H1 (cell line): ENCODE results near the gene CBARP. TPM values are rescaled to one million over a fixed set of nuclear protein-coding genes. Genes with fewer than 3 reads are reported as not detected.
A peak's percentile ranks its signal among the peaks of the same experiment; 100 is the strongest.

ENCODE experiments used
- BCL11A ChIP-seq, 2 experiments: IDR thresholded peaks; one replicate each; pipeline ENCODE4 v1.6.1; 2011; ENCODE audit warnings: low read depth in 2 of 2, low read length in 2 of 2, mild to moderate bottlenecking in 2 of 2
- BRCA1 ChIP-seq: IDR thresholded peaks from 2 replicates; pipeline ENCODE4 v1.6.1; 2012; ENCODE audit warnings: low read depth, low read length, improper control_type of control experiment
- CBX5 ChIP-seq: fragments of 300-800, 300-1000 bp; sonication (generic); IDR thresholded peaks from 2 replicates; pipeline ENCODE4 v1.7.1; 2016; ENCODE audit warnings: antibody characterized with exemption, low read length, low read depth
- CHD2 ChIP-seq: IDR thresholded peaks from 2 replicates; pipeline ENCODE4 v1.6.1; 2012; ENCODE audit warnings: low read length, improper control_type of control experiment
- CTBP2 ChIP-seq: IDR thresholded peaks from 2 replicates; pipeline ENCODE4 v1.7.0; 2011; ENCODE audit warnings: borderline replicate concordance, mild to moderate bottlenecking, moderate library complexity, mixed read lengths, low read length; ENCODE audit not compliant: insufficient read depth, insufficient read length
- CTCF ChIP-seq, 3 experiments: IDR thresholded peaks; 1 replicate in 2 of 3; 2 replicates in 1 of 3; pipeline versions ENCODE4 v1.5.1 to v1.6.1; 2011; ENCODE audit warnings: low read length in 3 of 3, mild to moderate bottlenecking in 3 of 3, inconsistent platforms in 2 of 3, low read depth in 1 of 3, moderate library complexity in 1 of 3; ENCODE audit not compliant: insufficient read depth in 1 of 3; ENCODE audit errors: control extremely low read depth in 1 of 3
- EGR1 ChIP-seq: IDR thresholded peaks from 2 replicates; pipeline ENCODE4 v1.6.1; 2011; ENCODE audit warnings: low read depth, low read length, borderline replicate concordance
- EZH2 ChIP-seq: fragments of 200-600 bp; sonication (generic); IDR thresholded peaks from 2 replicates; pipeline ENCODE4 v1.7.1; 2012; ENCODE audit warnings: low read depth, mild to moderate bottlenecking, moderate library complexity, low read length, inconsistent platforms; ENCODE audit not compliant: severe bottlenecking
- FOSL1 ChIP-seq: IDR thresholded peaks from 2 replicates; pipeline ENCODE4 v1.6.1; 2011; ENCODE audit warnings: mild to moderate bottlenecking, low read depth, low read length, moderate library complexity; ENCODE audit not compliant: insufficient read depth
- GTF2F1 ChIP-seq: IDR thresholded peaks from 2 replicates; pipeline ENCODE4 v1.6.1; 2012; ENCODE audit warnings: low read depth, low read length, improper control_type of control experiment, borderline replicate concordance
- JUN ChIP-seq: IDR thresholded peaks from 2 replicates; pipeline ENCODE4 v1.6.1; 2011; ENCODE audit warnings: low read depth, mild to moderate bottlenecking, improper control_type of control experiment, low read length
- KDM1A ChIP-seq: fragments of 200-600, 300-600 bp; sonication (generic); IDR thresholded peaks from 2 replicates; pipeline ENCODE4 v1.7.1; 2016; ENCODE audit warnings: mild to moderate bottlenecking, low read length, borderline replicate concordance
- PHF8 ChIP-seq: fragments of 200-600 bp; sonication (generic); conservative IDR thresholded peaks from 2 replicates; pipeline ENCODE4 v1.7.1; 2012; ENCODE audit warnings: low read depth, mild to moderate bottlenecking, inconsistent platforms, low read length, moderate library complexity
- POU5F1 ChIP-seq: IDR thresholded peaks from 2 replicates; pipeline ENCODE4 v1.6.1; 2011; ENCODE audit warnings: low read depth, mild to moderate bottlenecking, low read length, moderate library complexity
- RAD21 ChIP-seq, 2 experiments: IDR thresholded peaks in 1 of 2; conservative IDR thresholded peaks in 1 of 2; 2 replicates each; pipeline ENCODE4 v1.6.1; 2011; ENCODE audit warnings: low read depth in 2 of 2, low read length in 2 of 2, improper control_type of control experiment in 1 of 2, inconsistent platforms in 1 of 2, mild to moderate bottlenecking in 1 of 2, moderate library complexity in 1 of 2
- RBBP5 ChIP-seq: IDR thresholded peaks from 2 replicates; pipeline ENCODE4 v1.7.1; 2012; ENCODE audit warnings: low read depth, mild to moderate bottlenecking, inconsistent platforms, low read length, moderate library complexity, borderline replicate concordance
- SIRT6 ChIP-seq: IDR thresholded peaks from one replicate; pipeline ENCODE4 v1.7.1; 2012; ENCODE audit warnings: low read length, inconsistent platforms
- TAF1 ChIP-seq: IDR thresholded peaks from 2 replicates; pipeline ENCODE4 v1.6.1; 2011; ENCODE audit warnings: mild to moderate bottlenecking, low read depth, low read length
- TAF7 ChIP-seq: optimal IDR thresholded peaks from 2 replicates; pipeline ENCODE3; 2011; ENCODE audit warnings: low read depth, mild to moderate bottlenecking, inconsistent platforms, low read length, moderate library complexity, borderline replicate concordance
- USF2 ChIP-seq: IDR thresholded peaks from 2 replicates; pipeline ENCODE4 v1.6.1; 2011; ENCODE audit warnings: low read length, improper control_type of control experiment
- YY1 ChIP-seq: IDR thresholded peaks from 2 replicates; pipeline ENCODE4 v1.6.1; 2011; ENCODE audit warnings: low read depth, mild to moderate bottlenecking, low read length
- polyA plus RNA-seq, 7 experiments: library from polyadenylated mRNA; depleted of rRNA in 3 of 7; stranded (reverse) in 5 of 7; unstranded in 2 of 7; fragments of >200 nt in 5 of 7; fragments of 200-250 nt in 2 of 7; gene quantifications; 1 replicate in 5 of 7; 2 replicates in 1 of 7; 4 replicates in 1 of 7; pipeline versions ENCODE4 v1.2.1 to v1.2.3, GENCODE V29; 2011 to 2013; ENCODE audit warnings: missing spikeins in 2 of 7, mixed read lengths in 2 of 7
- total RNA-seq: library from RNA; stranded (reverse); fragmentation: NEBNext Ultra II Directional; extraction: Animal tissue kit (Norgen Biotek cat#: 25700); gene quantifications from 2 replicates; pipeline ENCODE4 v1.2.1, GENCODE V29; 2021

Gene CBARP
- total and polyA plus RNA-seq, 2 of the 8 experiments (the other 6 are each of a cell fraction or from before 2014, with no cell fraction given): 4.9 to 14.7 TPM

- peak; percentile 53; the same call in 1 of the 2 replicates for TF ChIP-seq TAF1
- no peak for TF ChIP-seq CTBP2
- TF ChIP-seq BCL11A (IDR thresholded peaks at IDR 0.05; ENCODE audit: low read depth in 2 of 2, low read length in 2 of 2): no peak
- peak in 1 of 2 experiments; percentile 37; a peak in 1 of 4 replicates for TF ChIP-seq RAD21 (IDR thresholded peaks at IDR 0.05 in 1 of 2, conservative IDR thresholded peaks at IDR 0.05 in 1 of 2; ENCODE audit: low read depth in 2 of 2, low read length in 2 of 2)
- peak; percentile 31; the same call in 1 of the 2 replicates for TF ChIP-seq EGR1
- TF ChIP-seq YY1: no peak
- TF ChIP-seq SIRT6: no peak
- TF ChIP-seq GTF2F1: no peak
- no peak for TF ChIP-seq KDM1A
- no peak for TF ChIP-seq FOSL1
- 0 out of 2 replicates have a peak, but pooled peaks have one; percentile 19 for TF ChIP-seq PHF8
- TF ChIP-seq JUN: no peak
- no peak for TF ChIP-seq USF2
- peak; percentile 56 for TF ChIP-seq TAF7
- TF ChIP-seq EZH2: no peak
- TF ChIP-seq CBX5: no peak
- no peak; the same call in 1 of the 2 replicates for TF ChIP-seq RBBP5
- TF ChIP-seq CHD2: no peak
- TF ChIP-seq CTCF (IDR thresholded peaks at IDR 0.05; ENCODE audit: control extremely low read depth in 1 of 3, insufficient read depth in 1 of 3, low read depth in 1 of 3, low read length in 3 of 3): peak; percentile 57 to 77 (median 66)
- no peak for TF ChIP-seq BRCA1
- TF ChIP-seq POU5F1: no peak
These were observed 11.0 kb upstream of the CBARP start (continued) for GRCh38 chr19:1248786-1249297.
